Neuronal stem cell (in vitro differentiated cells): ENCODE results near the gene PARP3. TPM values are rescaled to one million over a fixed set of nuclear protein-coding genes. Genes with fewer than 3 reads are reported as not detected.

Experiments
- DNase-seq: peaks from one replicate; pipeline ENCODE4 v3.0.0-alpha.2; 2013; ENCODE audit warnings: low spot score
- H2AFZ ChIP-seq: one replicate; pipeline ENCODE4 v1.6.1; 2013; ENCODE audit warnings: mild to moderate bottlenecking, low read length, inconsistent platforms
- H2AK5ac ChIP-seq: 2 replicates; pipeline ENCODE4 v1.6.1; 2013; ENCODE audit warnings: low read depth, mild to moderate bottlenecking, inconsistent platforms, low read length, moderate library complexity, mixed read lengths
- H2BK120ac ChIP-seq: 2 replicates; pipeline ENCODE4 v1.6.1; 2013; ENCODE audit warnings: low read depth, mild to moderate bottlenecking, inconsistent platforms, low read length, moderate library complexity, mixed read lengths
- H2BK12ac ChIP-seq: one replicate; pipeline ENCODE4 v1.6.1; 2013; ENCODE audit warnings: low read length, inconsistent platforms
- H2BK15ac ChIP-seq: 2 replicates; pipeline ENCODE4 v1.6.1; 2013; ENCODE audit warnings: mild to moderate bottlenecking, low read length, inconsistent platforms, mixed read lengths
- H2BK5ac ChIP-seq: one replicate; pipeline ENCODE4 v1.6.1; 2013; ENCODE audit warnings: inconsistent platforms, mild to moderate bottlenecking, low read length, moderate library complexity
- H3K14ac ChIP-seq: one replicate; pipeline ENCODE4 v1.6.1; 2013; ENCODE audit warnings: low read length, inconsistent platforms
- H3K18ac ChIP-seq: 2 replicates; pipeline ENCODE4 v1.6.1; 2013; ENCODE audit warnings: low read length, inconsistent platforms
- H3K23ac ChIP-seq: 2 replicates; pipeline ENCODE4 v1.6.1; 2013; ENCODE audit warnings: low read depth, mild to moderate bottlenecking, mixed read lengths, low read length, inconsistent platforms; ENCODE audit not compliant: poor library complexity
- H3K27ac ChIP-seq: replicated peaks from 3 replicates; pipeline ENCODE4 v1.5.1; 2013; ENCODE audit warnings: low read length, inconsistent platforms
- H3K27me3 ChIP-seq, 3 experiments: 2 replicates each; pipeline ENCODE4 v1.6.1; 2013; ENCODE audit warnings: low read length in 3 of 3, mild to moderate bottlenecking in 2 of 3, inconsistent platforms in 1 of 3, low read depth in 1 of 3, mixed read lengths in 1 of 3, moderate library complexity in 1 of 3; ENCODE audit not compliant: control insufficient read depth in 3 of 3, insufficient read depth in 3 of 3
- H3K36me3 ChIP-seq, 2 donors: replicated peaks in 1 of 2; 2 replicates each; pipeline ENCODE4 v1.6.1; 2013; ENCODE audit warnings: low read length in 2 of 2; ENCODE audit not compliant: control insufficient read depth in 2 of 2, insufficient read depth in 2 of 2
- H3K4ac ChIP-seq: 2 replicates; pipeline ENCODE4 v1.6.1; 2013; ENCODE audit warnings: inconsistent platforms, mild to moderate bottlenecking, low read length, moderate library complexity
- H3K4me1 ChIP-seq, 2 donors: 1 replicate in 1 of 2; 2 replicates in 1 of 2; pipeline ENCODE4 v1.6.1; 2013; ENCODE audit warnings: low read length in 2 of 2, low read depth in 1 of 2; ENCODE audit not compliant: control insufficient read depth in 2 of 2, insufficient read depth in 1 of 2
- H3K4me2 ChIP-seq: one replicate; pipeline ENCODE4 v1.6.1; 2013; ENCODE audit warnings: mild to moderate bottlenecking, low read length, inconsistent platforms; ENCODE audit not compliant: insufficient read depth, poor library complexity, severe bottlenecking
- H3K4me3 ChIP-seq, 2 donors: 2 replicates each; pipeline ENCODE4 v1.5.1; 2013; ENCODE audit warnings: low read length in 2 of 2, mild to moderate bottlenecking in 2 of 2, inconsistent platforms in 1 of 2, moderate library complexity in 1 of 2
- H3K79me1 ChIP-seq: one replicate; pipeline ENCODE4 v1.6.1; 2013; ENCODE audit warnings: low read depth, mild to moderate bottlenecking, inconsistent platforms, low read length, moderate library complexity
- H3K9ac ChIP-seq: one replicate; pipeline ENCODE4 v1.6.1; 2013; ENCODE audit warnings: mild to moderate bottlenecking, low read depth, low read length, inconsistent platforms; ENCODE audit not compliant: poor library complexity
- H3K9me3 ChIP-seq, 2 donors: replicated peaks in 1 of 2; 2 replicates each; pipeline versions ENCODE3 to v1.6.1; 2013; ENCODE audit warnings: low read length in 2 of 2, mild to moderate bottlenecking in 2 of 2, inconsistent platforms in 1 of 2, low read depth in 1 of 2, mixed read lengths in 1 of 2, moderate library complexity in 1 of 2; ENCODE audit not compliant: control insufficient read depth in 2 of 2, insufficient read depth in 1 of 2
- H4K8ac ChIP-seq: one replicate; pipeline ENCODE4 v1.6.1; 2013; ENCODE audit warnings: low read depth, mild to moderate bottlenecking, inconsistent platforms, low read length, moderate library complexity
- H4K91ac ChIP-seq: one replicate; pipeline ENCODE4 v1.6.1; 2013; ENCODE audit warnings: low read length, low read depth, mild to moderate bottlenecking, inconsistent platforms; ENCODE audit not compliant: poor library complexity
- WGBS, 2 donors: extraction: QIAGEN DNeasy Blood & Tissue Kit; methylation state at CpG; one replicate each; pipeline ENCODE4 v1.1.7; 2013; ENCODE audit warnings: missing lambda C conversion rate in 2 of 2, mixed read lengths in 1 of 2; ENCODE audit not compliant: insufficient read length in 2 of 2, insufficient replicate concordance in 1 of 2; ENCODE audit errors: extremely low coverage in 2 of 2; 5-methylcytosine and 5-hydroxymethylcytosine counted together
- small RNA-seq: library from polyadenylated mRNA; stranded (forward); fragments of <200 nt; extraction: miRNeasy Mini kit (QIAGEN cat#:217004); gene quantifications from one replicate; pipeline ENCODE3, GENCODE V24; 2013; ENCODE audit not compliant: insufficient read depth

The PARP3 gene

GRCh38 chr3:51997935-51998596 is 55.9 kb downstream of the PARP3 start:
- H3K27me3 ChIP-seq = peaks cover 0 to 2% (median 0%) of the 10 kb centered on the region in 3 experiments
- no peak overlapping the region for H3K4ac ChIP-seq
- no peak overlapping the region for H4K91ac ChIP-seq
- peaks cover 24 to 28% of the 10 kb centered on the region in 2 donors for H3K4me1 ChIP-seq
- H2BK120ac ChIP-seq = no peak overlapping the region
- H3K79me1 ChIP-seq = peaks cover 3% of the 10 kb centered on the region
- no peak overlapping the region for H2AK5ac ChIP-seq
- H3K9ac ChIP-seq = no peak overlapping the region
- no CpG with 5 or more reads among the region's 7 CpGs for WGBS, 2 donors
- H3K9me3 ChIP-seq = no peaks in the 10 kb centered on the region
- no peak overlapping the region for H3K14ac ChIP-seq
- H3K36me3 ChIP-seq = peaks cover 13 to 23% of the 10 kb centered on the region in 2 donors
- no peak overlapping the region for H4K8ac ChIP-seq
- peak overlapping the region; percentile 25 for H3K27ac ChIP-seq
- no peak overlapping the region for H3K4me3 ChIP-seq
- no peak overlapping the region for H2BK12ac ChIP-seq
- no peak overlapping the region for H3K23ac ChIP-seq
- no peak overlapping the region for H2BK5ac ChIP-seq
- H2AFZ ChIP-seq = peak overlapping the region; percentile 41
- H2BK15ac ChIP-seq = no peak overlapping the region
- H3K4me2 ChIP-seq = no peak overlapping the region
- peak overlapping the region; percentile 23 for H3K18ac ChIP-seq
- DNase-seq = no peak

Small RNA genes lying within 50 kb of the gene (small RNA-seq; reads per million reads assigned to genes)
- gene AC115284.1 = not detected
